Measurements from ENCODE around the gene MYO1E. TPM values are rescaled to one million over a fixed set of nuclear protein-coding genes. Genes with fewer than 3 reads are reported as not detected.

Gene MYO1E
- total and polyA plus RNA-seq, 8 donors: 31.4 to 101 (median 39.9) TPM

DNA sequence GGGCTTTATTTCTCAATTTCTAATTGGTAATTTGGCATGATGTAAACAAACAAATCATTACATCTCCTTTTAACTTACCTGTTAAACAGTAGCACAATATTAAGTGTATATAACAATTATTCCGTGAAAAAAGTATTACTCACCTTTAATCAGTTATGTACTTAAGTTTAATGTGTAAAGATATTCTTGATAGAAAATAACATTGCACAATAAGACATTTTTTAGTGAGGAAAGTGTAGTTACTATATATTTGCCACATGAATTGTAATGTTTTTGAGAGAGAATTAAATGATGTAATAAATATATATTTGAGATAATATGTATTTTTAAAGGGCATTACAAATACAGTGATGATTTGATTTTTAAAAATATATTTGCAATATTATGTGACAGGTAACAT lies 278.6 kb downstream of the MYO1E start:
- TF ChIP-seq, protein P1, sequence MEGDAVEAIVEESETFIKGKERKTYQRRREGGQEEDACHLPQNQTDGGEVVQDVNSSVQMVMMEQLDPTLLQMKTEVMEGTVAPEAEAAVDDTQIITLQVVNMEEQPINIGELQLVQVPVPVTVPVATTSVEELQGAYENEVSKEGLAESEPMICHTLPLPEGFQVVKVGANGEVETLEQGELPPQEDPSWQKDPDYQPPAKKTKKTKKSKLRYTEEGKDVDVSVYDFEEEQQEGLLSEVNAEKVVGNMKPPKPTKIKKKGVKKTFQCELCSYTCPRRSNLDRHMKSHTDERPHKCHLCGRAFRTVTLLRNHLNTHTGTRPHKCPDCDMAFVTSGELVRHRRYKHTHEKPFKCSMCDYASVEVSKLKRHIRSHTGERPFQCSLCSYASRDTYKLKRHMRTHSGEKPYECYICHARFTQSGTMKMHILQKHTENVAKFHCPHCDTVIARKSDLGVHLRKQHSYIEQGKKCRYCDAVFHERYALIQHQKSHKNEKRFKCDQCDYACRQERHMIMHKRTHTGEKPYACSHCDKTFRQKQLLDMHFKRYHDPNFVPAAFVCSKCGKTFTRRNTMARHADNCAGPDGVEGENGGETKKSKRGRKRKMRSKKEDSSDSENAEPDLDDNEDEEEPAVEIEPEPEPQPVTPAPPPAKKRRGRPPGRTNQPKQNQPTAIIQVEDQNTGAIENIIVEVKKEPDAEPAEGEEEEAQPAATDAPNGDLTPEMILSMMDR (IDR thresholded peaks at IDR 0.05): no peak
- peaks cover 0 to 90% of the 10 kb centered on the region in 2 donors for H3K36me3 ChIP-seq

DNA sequence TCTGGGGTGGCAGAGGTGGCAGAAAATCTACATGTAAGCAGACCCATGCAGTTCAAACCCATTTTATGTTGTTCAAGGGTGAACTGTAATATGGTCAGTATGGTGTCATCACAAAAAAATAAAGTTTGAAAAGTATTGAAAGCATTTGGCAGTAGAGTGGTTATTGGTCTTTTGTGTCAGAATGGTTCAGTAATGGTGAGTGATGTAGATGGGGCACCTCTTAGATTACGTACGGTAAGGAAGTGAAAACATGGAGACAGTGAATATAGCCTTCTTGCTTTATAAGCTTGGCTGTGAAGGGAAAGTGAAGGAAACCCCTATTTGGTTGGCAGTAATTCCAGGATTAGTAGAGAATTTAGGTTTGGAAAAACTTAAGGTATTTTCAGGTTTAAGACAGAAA lies 284.9 kb downstream of the MYO1E start:
- Histone ChIP-seq H3K27me3 (no peaks in the 10 kb centered on the region), H3K27ac (no peak overlapping the region), H3K9me3 (no peaks in the 10 kb centered on the region), H3K36me3 (peaks cover 0 to 88% of the 10 kb centered on the region in 2 donors), H3K4me1 (no peaks in the 10 kb centered on the region), H3K4me3 (no peak overlapping the region)
- DNase-seq: no peak
- TF ChIP-seq, protein P1 (IDR thresholded peaks at IDR 0.05): no peak
- intact Hi-C loops (cut with DNase I): no loop called here
- ATAC-seq: no peak

More for the DNA sequence above, 278.6 kb downstream of the MYO1E start:
- intact Hi-C loops (cut with DNase I): no loop called here
- H3K27me3 ChIP-seq: no peaks in the 10 kb centered on the region
- no peaks in the 10 kb centered on the region for H3K9me3 ChIP-seq
- ATAC-seq (no peak), DNase-seq (no peak)
- no peak overlapping the region for H3K27ac ChIP-seq
- no peaks in the 10 kb centered on the region for H3K4me1 ChIP-seq
- no peak overlapping the region for H3K4me3 ChIP-seq

Small RNA genes within 50 kb of the gene (microRNA-seq; reads per million reads assigned to microRNA genes)
- 2.3 to 3.7 reads per million in 2 donors for gene MIR2116

Other genes starting within 250 kb of the MYO1E start
- not detected for gene LDHAL6B, start 166.0 kb downstream of the MYO1E start, total RNA-seq
- under 1 TPM in 4 of 6 donors, not detected in 2; 0.09 to 0.17 (median 0.15) TPM for gene LDHAL6B, start 166.0 kb downstream of the MYO1E start, polyA plus RNA-seq (ENCODE audit: insufficient read length in 6 of 6)
- gene FAM81A, start 65.3 kb upstream of the MYO1E start, total RNA-seq: 1 to 10 TPM; 1.9 to 2.2 TPM
- gene FAM81A, start 65.3 kb upstream of the MYO1E start, polyA plus RNA-seq (ENCODE audit: insufficient read length in 6 of 6): 1 to 10 TPM; 2.5 to 5.0 (median 3.7) TPM
- 1 to 10 TPM; 4.7 to 7.3 TPM for gene GCNT3, start 238.9 kb upstream of the MYO1E start, total RNA-seq
- gene GCNT3, start 238.9 kb upstream of the MYO1E start, polyA plus RNA-seq (ENCODE audit: insufficient read length in 6 of 6): 1 to 10 TPM in 2 of 6 donors, under 1 TPM in 4; 0.41 to 1.4 (median 0.75) TPM

Measured in left lung (tissue), 10 donors.